GM12801 (cell line): ENCODE data around the gene UMAD1.

Experiments
- CTCF ChIP-seq: IDR thresholded peaks from one replicate; pipeline ENCODE4 v1.5.1; 2011; ENCODE audit warnings: control low read depth; ENCODE audit not compliant: insufficient read length; ENCODE audit errors: extremely low read depth

UMAD1 gene

GRCh38 chr7:7756577-7756976, 116.0 kb downstream of the UMAD1 start:
- TF ChIP-seq CTCF, result no peak

- TF ChIP-seq CTCF, result no peak
Measured at GRCh38 chr7:7757576-7757975, 117.0 kb downstream of the UMAD1 start.

GRCh38 chr7:7761340-7761973, 120.9 kb downstream of the UMAD1 start:
- TF ChIP-seq CTCF, result no peak

GRCh38 chr7:7761974-7762779, 121.6 kb downstream of the UMAD1 start:
- TF ChIP-seq CTCF, result no peak

- TF ChIP-seq CTCF, result no peak
Measured at GRCh38 chr7:7764520-7765396, 124.2 kb downstream of the UMAD1 start.

GRCh38 chr7:7765422-7765821, 124.9 kb downstream of the UMAD1 start:
- TF ChIP-seq CTCF, result no peak

GRCh38 chr7:7766671-7767070, 126.1 kb downstream of the UMAD1 start:
- no peak for TF ChIP-seq CTCF
